ENCODE measurements around the gene DTNB. TPM values are rescaled to one million over a fixed set of nuclear protein-coding genes. Genes with fewer than 3 reads are reported as not detected.
A peak's percentile ranks its signal among the peaks of the same experiment; 100 is the strongest.

Gene DTNB
- total RNA-seq, 1 experiment from 2014 or later: 4.8 TPM

GRCh38 chr2:25499157-25499556, 174.2 kb downstream of the DTNB start:
- no peak for DNase-seq (ENCODE audit: low spot score)

GRCh38 chr2:25497918-25498407, 175.4 kb downstream of the DTNB start:
- no peak for DNase-seq (ENCODE audit: low spot score)

GRCh38 chr2:25497229-25497917, 176.0 kb downstream of the DTNB start:
- DNase-seq (ENCODE audit: low spot score): no peak

- no peak for DNase-seq (ENCODE audit: low spot score)
Observed at GRCh38 chr2:25494616-25495015, 178.8 kb downstream of the DTNB start.

- DNase-seq (ENCODE audit: low spot score): no peak
Observed at GRCh38 chr2:25493207-25493606, 180.2 kb downstream of the DTNB start.

GRCh38 chr2:25492726-25493125, 180.7 kb downstream of the DTNB start:
- no peak for DNase-seq (ENCODE audit: low spot score)

- DNase-seq (ENCODE audit: low spot score): peak; percentile 43
Observed at GRCh38 chr2:25491966-25492532, 181.3 kb downstream of the DTNB start.

- peak; percentile 7 for DNase-seq (ENCODE audit: low spot score)
Observed at GRCh38 chr2:25491003-25491696, 182.2 kb downstream of the DTNB start.

GRCh38 chr2:25490217-25490616, 183.2 kb downstream of the DTNB start:
- DNase-seq (ENCODE audit: low spot score): no peak

GRCh38 chr2:25489631-25490030, 183.7 kb downstream of the DTNB start:
- DNase-seq (ENCODE audit: low spot score): no peak

GRCh38 chr2:25483607-25484266, 189.6 kb downstream of the DTNB start:
- no peak for DNase-seq (ENCODE audit: low spot score)

GRCh38 chr2:25482341-25482740, 191.0 kb downstream of the DTNB start:
- no peak for DNase-seq (ENCODE audit: low spot score)

GRCh38 chr2:25481381-25482300, 191.7 kb downstream of the DTNB start:
- DNase-seq (ENCODE audit: low spot score): no peak

GRCh38 chr2:25480561-25480960, 192.8 kb downstream of the DTNB start:
- DNase-seq (ENCODE audit: low spot score): no peak

GRCh38 chr2:25479761-25480160, 193.6 kb downstream of the DTNB start:
- no peak for DNase-seq (ENCODE audit: low spot score)

- DNase-seq (ENCODE audit: low spot score): no peak
Observed at GRCh38 chr2:25478736-25479135, 194.6 kb downstream of the DTNB start.

- no peak for DNase-seq (ENCODE audit: low spot score)
Observed at GRCh38 chr2:25473758-25474340, 199.5 kb downstream of the DTNB start.

- DNase-seq (ENCODE audit: low spot score): no peak
Observed at GRCh38 chr2:25473131-25473530, 200.2 kb downstream of the DTNB start.

GRCh38 chr2:25470806-25471205, 202.6 kb downstream of the DTNB start:
- DNase-seq (ENCODE audit: low spot score): no peak

- DNase-seq (ENCODE audit: low spot score): no peak
Observed at GRCh38 chr2:25467743-25468142, 205.6 kb downstream of the DTNB start.

GRCh38 chr2:25462021-25462420, 211.4 kb downstream of the DTNB start:
- DNase-seq (ENCODE audit: low spot score): no peak

Measured in H4 (cell line).